Stimulated activated naive CD8-positive, alpha-beta T cell treated with anti-CD3 and anti-CD28 coated beads, Interleukin-15, amount 100 ng/mL, for 72 hours (primary cell): ENCODE measurements around the gene RNF157.

Experiments used
- ATAC-seq: fragments of 150-1000 bp; cut with Tn5 transposase; 2 replicates; pipeline ENCODE4 v1.10.0; 2021; ENCODE audit warnings: mild to moderate bottlenecking, moderate library complexity
- DNase-seq, 2 donors: peaks; one replicate each; pipeline ENCODE4 v3.0.0; 2021 to 2022
- H3K27ac Mint-ChIP-seq, 2 donors: one replicate each; pipeline ENCODE4 v1.8.0; 2022; ENCODE audit warnings: mild to moderate bottlenecking in 2 of 2, mixed read lengths in 2 of 2, moderate library complexity in 2 of 2
- H3K27me3 Mint-ChIP-seq: one replicate; pipeline ENCODE4 v1.8.0; 2022; ENCODE audit warnings: mixed read lengths
- H3K4me1 Mint-ChIP-seq: one replicate; pipeline ENCODE4 v1.8.0; 2022; ENCODE audit warnings: mild to moderate bottlenecking, mixed read lengths
- H3K4me3 Mint-ChIP-seq, 2 donors: one replicate each; pipeline ENCODE4 v1.8.0; 2022; ENCODE audit warnings: mild to moderate bottlenecking in 2 of 2, mixed read lengths in 2 of 2, moderate library complexity in 1 of 2
- H3K9me3 Mint-ChIP-seq, 2 donors: one replicate each; pipeline ENCODE4 v1.8.0; 2022; ENCODE audit warnings: mixed read lengths in 2 of 2

Gene RNF157

GRCh38 chr17:76115138-76115754 is 125.0 kb downstream of the RNF157 start:
- ATAC-seq (no peak), DNase-seq (no peak)

GRCh38 chr17:76111956-76112355 is 128.3 kb downstream of the RNF157 start:
- Mint-ChIP-seq H3K9me3 (no peaks in the 10 kb centered on the region), H3K27me3 (no peaks in the 10 kb centered on the region), H3K27ac (peak overlapping the region in 1 of 2 donors; percentile 27), H3K4me1 (no peaks in the 10 kb centered on the region), H3K4me3 (no peak overlapping the region)
- ATAC-seq (no peak), DNase-seq (no peak)

More at GRCh38 chr17:76115138-76115754, 125.0 kb downstream of the RNF157 start:
- no peaks in the 10 kb centered on the region for H3K9me3 Mint-ChIP-seq
- H3K4me1 Mint-ChIP-seq, result no peaks in the 10 kb centered on the region
- H3K27me3 Mint-ChIP-seq, result no peaks in the 10 kb centered on the region
- H3K27ac Mint-ChIP-seq, result no peak overlapping the region
- H3K4me3 Mint-ChIP-seq, result no peak overlapping the region

GRCh38 chr17:76107509-76107908 is 132.8 kb downstream of the RNF157 start:
- no peaks in the 10 kb centered on the region for H3K27me3 Mint-ChIP-seq
- no peak for DNase-seq
- H3K4me1 Mint-ChIP-seq, result peaks cover 20% of the 10 kb centered on the region
- H3K27ac Mint-ChIP-seq, result no peak overlapping the region
- H3K4me3 Mint-ChIP-seq, result no peak overlapping the region
- ATAC-seq, result no peak
- no peaks in the 10 kb centered on the region for H3K9me3 Mint-ChIP-seq

GRCh38 chr17:76106703-76107102 is 133.6 kb downstream of the RNF157 start:
- Mint-ChIP-seq H3K27me3 (no peaks in the 10 kb centered on the region), H3K4me1 (peaks cover 22% of the 10 kb centered on the region), H3K9me3 (no peaks in the 10 kb centered on the region), H3K4me3 (no peak overlapping the region), H3K27ac (no peak overlapping the region)
- no peak for DNase-seq
- no peak for ATAC-seq

GRCh38 chr17:76104896-76105231 is 135.4 kb downstream of the RNF157 start:
- no peaks in the 10 kb centered on the region for H3K27me3 Mint-ChIP-seq
- ATAC-seq (no peak), DNase-seq (no peak)
- H3K4me3 Mint-ChIP-seq, result peak overlapping the region; percentile 95 to 96
- no peaks in the 10 kb centered on the region for H3K9me3 Mint-ChIP-seq
- peaks cover 30% of the 10 kb centered on the region for H3K4me1 Mint-ChIP-seq
- H3K27ac Mint-ChIP-seq, result peak overlapping the region; percentile 48 to 86

GRCh38 chr17:76104140-76104895 is 136.0 kb downstream of the RNF157 start:
- peak overlapping the region; percentile 95 to 96 for H3K4me3 Mint-ChIP-seq
- DNase-seq (no peak), ATAC-seq (no peak)
- no peaks in the 10 kb centered on the region for H3K27me3 Mint-ChIP-seq
- H3K27ac Mint-ChIP-seq, result peak overlapping the region; percentile 98
- no peaks in the 10 kb centered on the region for H3K9me3 Mint-ChIP-seq
- peaks cover 30% of the 10 kb centered on the region for H3K4me1 Mint-ChIP-seq

- H3K9me3 Mint-ChIP-seq, result no peaks in the 10 kb centered on the region
- no peaks in the 10 kb centered on the region for H3K27me3 Mint-ChIP-seq
- ATAC-seq, result peak; percentile 92
- H3K4me3 Mint-ChIP-seq, result peak within 1 kb of the TSS; percentile 95 to 96
- peak; percentile 93 to 94 for DNase-seq
- peak within 1 kb of the TSS; percentile 98 for H3K27ac Mint-ChIP-seq
- H3K4me1 Mint-ChIP-seq, result peaks cover 30% of the 10 kb centered on the region
Observed at GRCh38 chr17:76103274-76104139, 136.8 kb downstream of the RNF157 start, which contains the start of gene EXOC7. Gene EXOC7 (minus strand): TSS chr17:76103787. CDS start chr17:76103692, 95 bp downstream.

- DNase-seq (no peak), ATAC-seq (no peak)
- Mint-ChIP-seq H3K4me3 (peak overlapping the region; percentile 95 to 96), H3K27me3 (no peaks in the 10 kb centered on the region), H3K27ac (peak overlapping the region; percentile 98), H3K9me3 (no peaks in the 10 kb centered on the region), H3K4me1 (peaks cover 31% of the 10 kb centered on the region)
Observed at GRCh38 chr17:76102944-76103273, 137.4 kb downstream of the RNF157 start.

- no peak for DNase-seq
- H3K4me3 Mint-ChIP-seq, result no peak overlapping the region
- ATAC-seq, result no peak
- peak overlapping the region in 1 of 2 donors; percentile 31 for H3K27ac Mint-ChIP-seq
- no peaks in the 10 kb centered on the region for H3K27me3 Mint-ChIP-seq
- no peaks in the 10 kb centered on the region for H3K9me3 Mint-ChIP-seq
- H3K4me1 Mint-ChIP-seq, result peaks cover 16% of the 10 kb centered on the region
Observed at GRCh38 chr17:76097716-76098295, 142.5 kb downstream of the RNF157 start.

GRCh38 chr17:76095943-76096342 is 144.3 kb downstream of the RNF157 start:
- Mint-ChIP-seq H3K27ac (no peak overlapping the region), H3K4me3 (no peak overlapping the region), H3K4me1 (peaks cover 4% of the 10 kb centered on the region), H3K9me3 (no peaks in the 10 kb centered on the region), H3K27me3 (no peaks in the 10 kb centered on the region)
- ATAC-seq (no peak), DNase-seq (no peak)

- Mint-ChIP-seq H3K27ac (peak overlapping the region in 1 of 2 donors; percentile 21), H3K4me1 (peaks cover 4% of the 10 kb centered on the region), H3K27me3 (no peaks in the 10 kb centered on the region), H3K4me3 (no peak overlapping the region), H3K9me3 (no peaks in the 10 kb centered on the region)
- DNase-seq (no peak), ATAC-seq (no peak)
Observed at GRCh38 chr17:76094046-76094445, 146.2 kb downstream of the RNF157 start.

- Mint-ChIP-seq H3K27me3 (no peaks in the 10 kb centered on the region), H3K4me3 (no peak overlapping the region), H3K9me3 (no peaks in the 10 kb centered on the region), H3K4me1 (peaks cover 2% of the 10 kb centered on the region), H3K27ac (peak overlapping the region in 1 of 2 donors; percentile 76)
- ATAC-seq (no peak), DNase-seq (no peak)
Observed at GRCh38 chr17:76092526-76093413, 147.5 kb downstream of the RNF157 start.
